Kidney (tissue), 14 donors: ENCODE measurements around the gene TPP1. TPM values are rescaled to one million over a fixed set of nuclear protein-coding genes. Genes with fewer than 3 reads are reported as not detected.

ENCODE experiments used
- DNase-seq, 5 donors: peaks; one replicate each; pipeline ENCODE4 v3.0.0-alpha.2; 2013 to 2020
- FAIRE-seq: peaks from 2 replicates; lab custom pipeline; 2012; peaks lifted over from hg19 to GRCh38; lab: Jason Lieb, UNC
- H3K27ac ChIP-seq, 2 donors: one replicate each; pipeline ENCODE4 v1.7.0; 2013; ENCODE audit warnings: low read depth in 2 of 2, low read length in 2 of 2, inconsistent platforms in 1 of 2
- H3K27me3 ChIP-seq: one replicate; pipeline ENCODE4 v1.7.1; 2013; ENCODE audit warnings: low read length, inconsistent platforms; ENCODE audit not compliant: control insufficient read depth, insufficient read depth
- H3K36me3 ChIP-seq, 3 donors: one replicate each; pipeline versions ENCODE4 v1.7.0 to v1.7.1; 2013; ENCODE audit warnings: low read length in 3 of 3, control low read depth in 1 of 3, inconsistent platforms in 1 of 3; ENCODE audit not compliant: insufficient read depth in 3 of 3, control insufficient read depth in 2 of 3
- H3K4me1 ChIP-seq, 3 donors: one replicate each; pipeline versions ENCODE4 v1.7.0 to v1.7.1; 2013; ENCODE audit warnings: low read length in 3 of 3, inconsistent platforms in 1 of 3, low read depth in 1 of 3; ENCODE audit not compliant: control insufficient read depth in 2 of 3, insufficient read depth in 2 of 3
- H3K4me3 ChIP-seq, 3 donors: one replicate each; pipeline versions ENCODE4 v1.7.0 to v1.8.1; 2013; ENCODE audit warnings: low read length in 3 of 3, control low read depth in 1 of 3, inconsistent platforms in 1 of 3
- H3K9ac ChIP-seq, 3 donors: one replicate each; pipeline versions ENCODE4 v1.7.0 to v1.7.1; 2013; ENCODE audit warnings: low read length in 3 of 3, control low read depth in 1 of 3, inconsistent platforms in 1 of 3
- H3K9me3 ChIP-seq, 3 donors: one replicate each; pipeline versions ENCODE4 v1.7.0 to v1.7.1; 2013; ENCODE audit warnings: low read length in 3 of 3, control low read depth in 1 of 3, inconsistent platforms in 1 of 3; ENCODE audit not compliant: control insufficient read depth in 2 of 3, insufficient read depth in 1 of 3
- CTCF ChIP-seq: IDR thresholded peaks from 3 replicates; pipeline ENCODE4 v1.5.1; 2012; ENCODE audit warnings: mild to moderate bottlenecking, moderate library complexity, borderline replicate concordance; ENCODE audit not compliant: insufficient read depth; ENCODE audit errors: extremely low read depth
- intact Hi-C: fragments of 100-400 bp; cut with DNase I; formaldehyde crosslinking; loops from one replicate; pipeline ENCODE4 v1.11.1; 2022
- polyA plus RNA-seq: library from polyadenylated mRNA; stranded (reverse); fragments of 350-450 nt; fragmentation: Illumina TruSeq; extraction: RNeasy Lipid Tissue Mini Kit (QIAGEN cat#74804); gene quantifications from one replicate; pipeline ENCODE4 v1.2.3, GENCODE V29; 2014; ENCODE audit warnings: low read depth, low replicate concordance; ENCODE audit not compliant: insufficient read depth
- total RNA-seq: library from RNA; stranded (reverse); fragmentation: NEBNext Ultra II Directional; extraction: Animal tissue kit (Norgen Biotek cat#: 25700); gene quantifications from one replicate; pipeline ENCODE4 v1.2.1, GENCODE V29; 2021
- donor health status: control.
- donor health status: control.
- donor health status: control.
- donor health status: control.
- donor health status: control.
- donor health status: DM: yes; HTN: yes; CAD: no.
- donor health status: Normal renal cell carcinoma (clear cell type).

TPP1 gene
- total and polyA plus RNA-seq, 2 donors from 2014 or later = 84.2 to 115 TPM

- FAIRE-seq = no peak
These were observed 2.5 kb downstream of the TPP1 start for GRCh38 chr11:6616596-6617250.

GRCh38 chr11:6615882-6616585, 3.2 kb downstream of the TPP1 start:
- no peak for TF ChIP-seq CTCF

More at GRCh38 chr11:6616596-6617250, 2.5 kb downstream of the TPP1 start:
- Histone ChIP-seq H3K27ac (no peak overlapping the region), H3K36me3 (peaks cover 4 to 15% (median 7%) of the 10 kb centered on the region in 3 donors), H3K27me3 (no peaks in the 10 kb centered on the region), H3K4me1 (peaks cover 0 to 12% (median 6%) of the 10 kb centered on the region in 3 donors), H3K9ac (no peak overlapping the region), H3K4me3 (no peak overlapping the region), H3K9me3 (no peaks in the 10 kb centered on the region)
- intact Hi-C loops = no loop called here
- peak in 1 of 5 donors; percentile 59 for DNase-seq
- no peak for TF ChIP-seq CTCF

GRCh38 chr11:6615046-6615445, 4.2 kb downstream of the TPP1 start:
- peak in 1 of 5 donors; percentile 30 for DNase-seq
- Histone ChIP-seq H3K27ac (no peak overlapping the region), H3K36me3 (peaks cover 11 to 29% (median 11%) of the 10 kb centered on the region in 3 donors), H3K4me3 (no peak overlapping the region), H3K27me3 (no peaks in the 10 kb centered on the region), H3K9ac (no peak overlapping the region), H3K4me1 (peaks cover 0 to 18% (median 14%) of the 10 kb centered on the region in 3 donors), H3K9me3 (no peaks in the 10 kb centered on the region)
- TF ChIP-seq CTCF = no peak
- FAIRE-seq = no peak
- intact Hi-C loops = no loop called here

More at GRCh38 chr11:6615882-6616585, 3.2 kb downstream of the TPP1 start:
- Histone ChIP-seq H3K27ac (no peak overlapping the region), H3K4me3 (no peak overlapping the region), H3K36me3 (peaks cover 4 to 19% (median 7%) of the 10 kb centered on the region in 3 donors), H3K9ac (no peak overlapping the region), H3K4me1 (peaks cover 0 to 16% (median 11%) of the 10 kb centered on the region in 3 donors), H3K27me3 (no peaks in the 10 kb centered on the region), H3K9me3 (no peaks in the 10 kb centered on the region)
- FAIRE-seq = no peak
- intact Hi-C loops = no loop called here
- no peak for DNase-seq
